PC-3 (cell line): Measurements from ENCODE around the gene PTBP2.

Source experiments
- EZH2 ChIP-seq: fragments of 300-600 bp; sonication (generic); IDR thresholded peaks from one replicate; pipeline ENCODE4 v1.6.1; 2017; ENCODE audit warnings: antibody characterized with exemption, mild to moderate bottlenecking, low read length; ENCODE audit not compliant: unreplicated experiment
- EZH2phosphoT487 ChIP-seq: fragments of 300-600 bp; sonication (generic); IDR thresholded peaks from 2 replicates; pipeline ENCODE4 v1.6.1; 2018; ENCODE audit warnings: mild to moderate bottlenecking, antibody characterized with exemption, low read length, borderline replicate concordance
- TF ChIP-seq, protein P1 (sequence below): fragments of 300-600 bp; sonication (generic); conservative IDR thresholded peaks from 2 replicates; pipeline ENCODE4 v1.5.1; 2017; ENCODE audit warnings: antibody characterized with exemption, low read depth, mild to moderate bottlenecking, low read length

DNA sequence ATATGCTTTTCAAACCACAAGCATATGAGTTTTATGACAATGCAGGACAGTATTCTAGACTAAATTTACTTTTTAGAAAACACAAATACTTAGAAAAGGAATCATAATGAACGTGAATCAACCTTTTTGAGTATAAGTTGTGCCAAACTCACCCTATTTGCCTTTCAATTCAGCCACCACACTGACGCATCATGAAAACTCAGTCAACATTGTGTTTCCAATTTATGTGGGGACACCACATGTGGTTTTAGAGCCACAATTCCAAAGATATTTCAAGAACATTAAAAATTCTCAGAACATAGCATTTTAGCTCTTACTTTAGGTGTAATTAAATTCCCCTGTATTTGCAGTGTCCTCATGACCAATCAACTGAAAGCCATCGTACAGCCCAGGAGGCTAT lies 118.8 kb downstream of the PTBP2 start:
- TF ChIP-seq, protein P1, sequence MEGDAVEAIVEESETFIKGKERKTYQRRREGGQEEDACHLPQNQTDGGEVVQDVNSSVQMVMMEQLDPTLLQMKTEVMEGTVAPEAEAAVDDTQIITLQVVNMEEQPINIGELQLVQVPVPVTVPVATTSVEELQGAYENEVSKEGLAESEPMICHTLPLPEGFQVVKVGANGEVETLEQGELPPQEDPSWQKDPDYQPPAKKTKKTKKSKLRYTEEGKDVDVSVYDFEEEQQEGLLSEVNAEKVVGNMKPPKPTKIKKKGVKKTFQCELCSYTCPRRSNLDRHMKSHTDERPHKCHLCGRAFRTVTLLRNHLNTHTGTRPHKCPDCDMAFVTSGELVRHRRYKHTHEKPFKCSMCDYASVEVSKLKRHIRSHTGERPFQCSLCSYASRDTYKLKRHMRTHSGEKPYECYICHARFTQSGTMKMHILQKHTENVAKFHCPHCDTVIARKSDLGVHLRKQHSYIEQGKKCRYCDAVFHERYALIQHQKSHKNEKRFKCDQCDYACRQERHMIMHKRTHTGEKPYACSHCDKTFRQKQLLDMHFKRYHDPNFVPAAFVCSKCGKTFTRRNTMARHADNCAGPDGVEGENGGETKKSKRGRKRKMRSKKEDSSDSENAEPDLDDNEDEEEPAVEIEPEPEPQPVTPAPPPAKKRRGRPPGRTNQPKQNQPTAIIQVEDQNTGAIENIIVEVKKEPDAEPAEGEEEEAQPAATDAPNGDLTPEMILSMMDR = no peak
- TF ChIP-seq EZH2phosphoT487 (no peak), EZH2 (no peak)
